ENCODE measurements around the gene CDK12. TPM values are rescaled to one million over a fixed set of nuclear protein-coding genes. Genes with fewer than 3 reads are reported as not detected.

CDK12 gene
- total RNA-seq, 1 experiment from 2014 or later, result 51.2 TPM

GRCh38 chr17:39487946-39488345, 26.7 kb downstream of the CDK12 start:
- CTCF ChIA-PET, result interaction anchor here (1.1 kb wide), 1 partner anchor 134 kb away, joined by 3 read pairs; no protein-coding TSS in a partner anchor
- no peak for ATAC-seq
- intact Hi-C loops (cut with micrococcal nuclease), result no loop called here
- H3K27ac ChIP-seq (ENCODE audit: low read depth, low read length), result no peak overlapping the region
- no peak for TF ChIP-seq REST (IDR thresholded peaks at IDR 0.05; ENCODE audit: low read depth)
- no peak for TF ChIP-seq POLR2AphosphoS5 (IDR thresholded peaks at IDR 0.05; ENCODE audit: low read depth, low read length)
- TF ChIP-seq RAD21 (IDR thresholded peaks at IDR 0.05; ENCODE audit: low read depth), result no peak
- no peak for TF ChIP-seq EZH2phosphoT487 (IDR thresholded peaks at IDR 0.05; ENCODE audit: borderline replicate concordance)
- TF ChIP-seq SRF (IDR thresholded peaks at IDR 0.05; ENCODE audit: low read depth), result no peak
- TF ChIP-seq ZNF274 (IDR thresholded peaks at IDR 0.05; ENCODE audit: low read depth, low read length), result no peak
- TF ChIP-seq SP1 (IDR thresholded peaks at IDR 0.05; ENCODE audit: low read depth), result no peak
- no peak for TF ChIP-seq CBX3 (IDR thresholded peaks at IDR 0.05; ENCODE audit: low read depth)
- TF ChIP-seq EGR1 (IDR thresholded peaks at IDR 0.05; ENCODE audit: low read depth), result no peak
- no peak for TF ChIP-seq POLR2A (IDR thresholded peaks at IDR 0.05; ENCODE audit: borderline replicate concordance, extremely low read depth, insufficient read depth, insufficient read length)
- no peak for TF ChIP-seq ZFX (IDR thresholded peaks at IDR 0.05)
- TF ChIP-seq SIN3A (IDR thresholded peaks at IDR 0.05; ENCODE audit: low read depth), result no peak
- no peak for TF ChIP-seq TCF7L2 (IDR thresholded peaks at IDR 0.05; ENCODE audit: borderline replicate concordance, extremely low read depth, insufficient read depth, insufficient read length)
- TF ChIP-seq ELF1 (IDR thresholded peaks at IDR 0.05; ENCODE audit: borderline replicate concordance, low read depth), result no peak
- TF ChIP-seq, protein P1, sequence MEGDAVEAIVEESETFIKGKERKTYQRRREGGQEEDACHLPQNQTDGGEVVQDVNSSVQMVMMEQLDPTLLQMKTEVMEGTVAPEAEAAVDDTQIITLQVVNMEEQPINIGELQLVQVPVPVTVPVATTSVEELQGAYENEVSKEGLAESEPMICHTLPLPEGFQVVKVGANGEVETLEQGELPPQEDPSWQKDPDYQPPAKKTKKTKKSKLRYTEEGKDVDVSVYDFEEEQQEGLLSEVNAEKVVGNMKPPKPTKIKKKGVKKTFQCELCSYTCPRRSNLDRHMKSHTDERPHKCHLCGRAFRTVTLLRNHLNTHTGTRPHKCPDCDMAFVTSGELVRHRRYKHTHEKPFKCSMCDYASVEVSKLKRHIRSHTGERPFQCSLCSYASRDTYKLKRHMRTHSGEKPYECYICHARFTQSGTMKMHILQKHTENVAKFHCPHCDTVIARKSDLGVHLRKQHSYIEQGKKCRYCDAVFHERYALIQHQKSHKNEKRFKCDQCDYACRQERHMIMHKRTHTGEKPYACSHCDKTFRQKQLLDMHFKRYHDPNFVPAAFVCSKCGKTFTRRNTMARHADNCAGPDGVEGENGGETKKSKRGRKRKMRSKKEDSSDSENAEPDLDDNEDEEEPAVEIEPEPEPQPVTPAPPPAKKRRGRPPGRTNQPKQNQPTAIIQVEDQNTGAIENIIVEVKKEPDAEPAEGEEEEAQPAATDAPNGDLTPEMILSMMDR (IDR thresholded peaks at IDR 0.05 in 2 of 3, conservative IDR thresholded peaks at IDR 0.05 in 1 of 3; ENCODE audit: borderline replicate concordance in 1 of 3, insufficient read depth in 1 of 3, low read depth in 2 of 3, low read length in 2 of 3), result no peak
- TF ChIP-seq EZH2 (IDR thresholded peaks at IDR 0.05), result no peak
- TF ChIP-seq CEBPB (IDR thresholded peaks at IDR 0.05; ENCODE audit: low read depth), result no peak
- TF ChIP-seq YY1 (IDR thresholded peaks at IDR 0.05; ENCODE audit: extremely low read depth, insufficient replicate concordance, low read depth, low read length), result no peak
- TF ChIP-seq FOSL1 (IDR thresholded peaks at IDR 0.05; ENCODE audit: low read depth), result no peak
- TF ChIP-seq ZBTB33 (IDR thresholded peaks at IDR 0.05; ENCODE audit: extremely low read depth, insufficient replicate concordance, low read length), result no peak
- RAD21 ChIA-PET (ENCODE audit: low non-redundant PET in 1 of 2, low total read pairs in 2 of 2, uncharacterized antibody in 2 of 2, unreplicated experiment in 2 of 2), result interaction anchor here in 1 of 2 experiments (0.7 kb wide), 1 partner anchor 54 kb away, joined by 3 read pairs; no protein-coding TSS in a partner anchor
- H3K9me2 ChIP-seq (ENCODE audit: insufficient read depth), result no peaks in the 10 kb centered on the region
- H3K4me2 ChIP-seq (ENCODE audit: low read length), result no peak overlapping the region
- no peak overlapping the region for H3K4me3 ChIP-seq (replicated peaks in 1 of 2; ENCODE audit: low read depth in 1 of 2, low read length in 2 of 2)
- no peaks in the 10 kb centered on the region; the same call in 1 of the 2 replicates for H4K20me1 ChIP-seq (ENCODE audit: insufficient read depth)
- no peak overlapping the region for H3K9ac ChIP-seq (ENCODE audit: low read length)
- H2AFZ ChIP-seq (ENCODE audit: low read depth, low read length, poor library complexity, severe bottlenecking), result no peak overlapping the region
- no TSS peak for BruUV-seq (replicated peaks)
- no peaks in the 10 kb centered on the region for H3K9me3 ChIP-seq (ENCODE audit: control insufficient read depth in 1 of 2, insufficient read depth in 1 of 2, low read depth in 1 of 2, low read length in 2 of 2)
- H3K27me3 ChIP-seq (ENCODE audit: insufficient read depth, low read length), result no peaks in the 10 kb centered on the region
- no peak for DNase-seq (ENCODE audit: low read depth, low spot score)
- POLR2A ChIA-PET, result interaction anchor here (0.6 kb wide), 1 partner anchor 48 kb away, joined by 4 read pairs; no protein-coding TSS in a partner anchor
- H3K4me1 ChIP-seq (ENCODE audit: control insufficient read depth in 1 of 2, insufficient read depth in 2 of 2, low read length in 2 of 2), result peaks cover 13% of the 10 kb centered on the region in 2 experiments
- peaks cover 61% of the 10 kb centered on the region for H3K79me2 ChIP-seq (ENCODE audit: insufficient read depth, low read length)
- peaks cover 6 to 19% of the 10 kb centered on the region in 2 experiments; a peak in 2 of 4 replicates for H3K36me3 ChIP-seq (ENCODE audit: control insufficient read depth in 1 of 2, insufficient read depth in 2 of 2, low read length in 2 of 2)
